ENCODE results near the gene RAD51AP1.

GRCh38 chr12:4580281-4580688 is 41.6 kb downstream of the RAD51AP1 start:
- TF ChIP-seq EHMT2 (IDR thresholded peaks at IDR 0.05; ENCODE audit: low read depth) (no peak), POLR2A (IDR thresholded peaks at IDR 0.05; ENCODE audit: low read length) (no peak), JUNB (IDR thresholded peaks at IDR 0.05) (no peak), SMC3 (IDR thresholded peaks at IDR 0.05) (no peak), BHLHE40 (IDR thresholded peaks at IDR 0.05; ENCODE audit: low read depth, low read length) (no peak), ZFP36 (IDR thresholded peaks at IDR 0.05; ENCODE audit: borderline replicate concordance, partially characterized antibody) (no peak), MAFK (IDR thresholded peaks at IDR 0.05; ENCODE audit: partially characterized antibody) (no peak)
- TF ChIP-seq, protein P1, sequence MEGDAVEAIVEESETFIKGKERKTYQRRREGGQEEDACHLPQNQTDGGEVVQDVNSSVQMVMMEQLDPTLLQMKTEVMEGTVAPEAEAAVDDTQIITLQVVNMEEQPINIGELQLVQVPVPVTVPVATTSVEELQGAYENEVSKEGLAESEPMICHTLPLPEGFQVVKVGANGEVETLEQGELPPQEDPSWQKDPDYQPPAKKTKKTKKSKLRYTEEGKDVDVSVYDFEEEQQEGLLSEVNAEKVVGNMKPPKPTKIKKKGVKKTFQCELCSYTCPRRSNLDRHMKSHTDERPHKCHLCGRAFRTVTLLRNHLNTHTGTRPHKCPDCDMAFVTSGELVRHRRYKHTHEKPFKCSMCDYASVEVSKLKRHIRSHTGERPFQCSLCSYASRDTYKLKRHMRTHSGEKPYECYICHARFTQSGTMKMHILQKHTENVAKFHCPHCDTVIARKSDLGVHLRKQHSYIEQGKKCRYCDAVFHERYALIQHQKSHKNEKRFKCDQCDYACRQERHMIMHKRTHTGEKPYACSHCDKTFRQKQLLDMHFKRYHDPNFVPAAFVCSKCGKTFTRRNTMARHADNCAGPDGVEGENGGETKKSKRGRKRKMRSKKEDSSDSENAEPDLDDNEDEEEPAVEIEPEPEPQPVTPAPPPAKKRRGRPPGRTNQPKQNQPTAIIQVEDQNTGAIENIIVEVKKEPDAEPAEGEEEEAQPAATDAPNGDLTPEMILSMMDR (IDR thresholded peaks at IDR 0.05): no peak

Data from A549 (cell line).